ENCODE measurements around the gene SH3D21.

DNA sequence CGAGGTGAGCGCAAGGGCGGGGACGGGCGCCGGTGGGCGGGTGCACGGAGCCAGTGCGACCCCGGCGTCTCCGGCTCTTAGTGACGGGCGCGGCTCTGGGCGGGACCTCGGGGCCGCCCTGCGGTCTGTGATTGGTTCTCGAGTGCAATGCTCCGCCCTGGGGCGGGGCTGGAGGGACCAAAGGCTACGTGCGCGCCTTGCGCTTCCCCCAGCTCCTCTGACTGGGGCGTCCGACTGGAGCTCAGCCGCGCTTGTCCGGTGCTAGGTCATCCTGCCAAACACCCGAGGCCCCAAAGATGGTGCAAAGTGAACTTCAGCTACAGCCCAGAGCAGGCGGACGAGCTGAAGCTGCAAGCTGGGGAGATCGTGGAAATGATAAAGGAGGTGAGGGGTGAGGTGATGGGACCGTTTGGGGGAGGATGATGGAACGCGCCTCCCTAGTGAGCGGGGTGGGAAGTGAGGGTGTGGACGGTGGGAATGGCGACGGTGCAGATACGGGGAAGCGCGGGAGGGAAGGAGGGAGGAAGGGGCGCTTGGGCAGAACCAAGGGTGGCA, 811 bp downstream of the SH3D21 start:
- TF ChIP-seq, protein P1, sequence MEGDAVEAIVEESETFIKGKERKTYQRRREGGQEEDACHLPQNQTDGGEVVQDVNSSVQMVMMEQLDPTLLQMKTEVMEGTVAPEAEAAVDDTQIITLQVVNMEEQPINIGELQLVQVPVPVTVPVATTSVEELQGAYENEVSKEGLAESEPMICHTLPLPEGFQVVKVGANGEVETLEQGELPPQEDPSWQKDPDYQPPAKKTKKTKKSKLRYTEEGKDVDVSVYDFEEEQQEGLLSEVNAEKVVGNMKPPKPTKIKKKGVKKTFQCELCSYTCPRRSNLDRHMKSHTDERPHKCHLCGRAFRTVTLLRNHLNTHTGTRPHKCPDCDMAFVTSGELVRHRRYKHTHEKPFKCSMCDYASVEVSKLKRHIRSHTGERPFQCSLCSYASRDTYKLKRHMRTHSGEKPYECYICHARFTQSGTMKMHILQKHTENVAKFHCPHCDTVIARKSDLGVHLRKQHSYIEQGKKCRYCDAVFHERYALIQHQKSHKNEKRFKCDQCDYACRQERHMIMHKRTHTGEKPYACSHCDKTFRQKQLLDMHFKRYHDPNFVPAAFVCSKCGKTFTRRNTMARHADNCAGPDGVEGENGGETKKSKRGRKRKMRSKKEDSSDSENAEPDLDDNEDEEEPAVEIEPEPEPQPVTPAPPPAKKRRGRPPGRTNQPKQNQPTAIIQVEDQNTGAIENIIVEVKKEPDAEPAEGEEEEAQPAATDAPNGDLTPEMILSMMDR (IDR thresholded peaks at IDR 0.05): no peak
- no peak for TF ChIP-seq ZFX (IDR thresholded peaks at IDR 0.05; ENCODE audit: borderline replicate concordance)

All from 22Rv1 (cell line).